HG03045 (cell line): Measurements from ENCODE around the gene OSBPL10.
"Not testable (repeated sequence)": the region's sequence is repeated elsewhere in the genome, so short reads cannot be mapped to it uniquely, and the experiment has no call there.

Experiments
- ATAC-seq: cut with Tn5 transposase; IDR thresholded peaks from one replicate; pipeline ENCODE4 v1.9.1; 2021; ENCODE audit warnings: mild to moderate bottlenecking, moderate library complexity; ENCODE audit not compliant: unreplicated experiment

OSBPL10 gene

GRCh38 chr3:31819441-31819840 is 161.6 kb downstream of the OSBPL10 start:
- no peak for ATAC-seq

- ATAC-seq, result no peak
Observed at GRCh38 chr3:31817411-31817966, 163.6 kb downstream of the OSBPL10 start.

GRCh38 chr3:31815631-31816440 is 165.2 kb downstream of the OSBPL10 start:
- ATAC-seq, result no peak

GRCh38 chr3:31815006-31815405 is 166.1 kb downstream of the OSBPL10 start:
- ATAC-seq, result no peak

GRCh38 chr3:31813686-31814085 is 167.4 kb downstream of the OSBPL10 start:
- ATAC-seq, result no peak

- ATAC-seq, result no peak
Observed at GRCh38 chr3:31813197-31813596, 167.9 kb downstream of the OSBPL10 start.

GRCh38 chr3:31810991-31811433 is 170.1 kb downstream of the OSBPL10 start:
- no peak for ATAC-seq

GRCh38 chr3:31808143-31808720 is 172.8 kb downstream of the OSBPL10 start:
- ATAC-seq, result no peak

GRCh38 chr3:31804251-31805051 is 176.6 kb downstream of the OSBPL10 start:
- ATAC-seq, result no peak

- no peak for ATAC-seq
Observed at GRCh38 chr3:31802981-31803740, 177.9 kb downstream of the OSBPL10 start.

GRCh38 chr3:31800436-31800835 is 180.6 kb downstream of the OSBPL10 start:
- ATAC-seq, result no peak

- ATAC-seq, result no peak
Observed at GRCh38 chr3:31798840-31799239, 182.2 kb downstream of the OSBPL10 start.

- ATAC-seq, result no peak
Observed at GRCh38 chr3:31793821-31794220, 187.2 kb downstream of the OSBPL10 start.

GRCh38 chr3:31791090-31791430 is 190.0 kb downstream of the OSBPL10 start:
- no peak for ATAC-seq

GRCh38 chr3:31790193-31791089 is 190.6 kb downstream of the OSBPL10 start:
- ATAC-seq, result no peak

GRCh38 chr3:31789429-31789828 is 191.6 kb downstream of the OSBPL10 start:
- ATAC-seq, result no peak

GRCh38 chr3:31785734-31786133 is 195.3 kb downstream of the OSBPL10 start:
- no peak for ATAC-seq

GRCh38 chr3:31785286-31785685 is 195.8 kb downstream of the OSBPL10 start:
- ATAC-seq, result no peak

GRCh38 chr3:31783851-31784250 is 197.2 kb downstream of the OSBPL10 start:
- ATAC-seq, result not testable (repeated sequence)

GRCh38 chr3:31782306-31782705 is 198.8 kb downstream of the OSBPL10 start:
- not testable (repeated sequence) for ATAC-seq
